DND-41 (cell line): ENCODE results near the gene ITGA1.

Experiments
- ATAC-seq: fragments of 200-7000 bp; cut with Tn5 transposase; 3 replicates; pipeline ENCODE4 v1.9.1; 2021; ENCODE audit warnings: low read depth; ENCODE audit not compliant: insufficient read depth
- DNase-seq: peaks from one replicate; pipeline ENCODE4 v3.0.0-alpha.2; 2020
- H2AFZ ChIP-seq: 2 replicates; pipeline ENCODE4 v1.6.0; 2012; ENCODE audit warnings: low read depth, low read length
- H3K27ac ChIP-seq: 2 replicates; pipeline ENCODE4 v1.5.1; 2012; ENCODE audit warnings: low read length, inconsistent platforms
- H3K27me3 ChIP-seq: fragments of 200-600 bp; sonication (generic); 2 replicates; pipeline ENCODE4 v1.6.0; 2012; ENCODE audit warnings: low read length, mild to moderate bottlenecking, inconsistent platforms; ENCODE audit not compliant: insufficient read depth, poor library complexity
- H3K36me3 ChIP-seq: 2 replicates; pipeline ENCODE4 v1.5.1; 2012; ENCODE audit warnings: low read length, inconsistent platforms; ENCODE audit not compliant: insufficient read depth
- H3K4me1 ChIP-seq: 2 replicates; pipeline ENCODE4 v1.5.1; 2012; ENCODE audit warnings: mild to moderate bottlenecking, low read length; ENCODE audit not compliant: insufficient read depth
- H3K4me2 ChIP-seq: 2 replicates; pipeline ENCODE4 v1.6.0; 2012; ENCODE audit warnings: mild to moderate bottlenecking, moderate library complexity, low read length, inconsistent platforms; ENCODE audit not compliant: insufficient read depth
- H3K4me3 ChIP-seq, 2 experiments: fragments of 200-600 bp in 1 of 2; shearing (Covaris generic) in 1 of 2; 2 replicates each; pipeline ENCODE4 v1.5.1; 2012 to 2016; ENCODE audit warnings: inconsistent platforms in 2 of 2, low read length in 2 of 2, mild to moderate bottlenecking in 2 of 2, low read depth in 1 of 2, moderate library complexity in 1 of 2
- H3K79me2 ChIP-seq: 2 replicates; pipeline ENCODE4 v1.6.0; 2012; ENCODE audit warnings: low read length, inconsistent platforms; ENCODE audit not compliant: insufficient read depth
- H3K9ac ChIP-seq: 2 replicates; pipeline ENCODE4 v1.6.0; 2012; ENCODE audit warnings: low read depth, mild to moderate bottlenecking, inconsistent platforms, low read length, moderate library complexity
- H3K9me3 ChIP-seq: 2 replicates; pipeline ENCODE4 v1.5.1; 2012; ENCODE audit warnings: low read length, moderate library complexity, mild to moderate bottlenecking, inconsistent platforms; ENCODE audit not compliant: insufficient read depth, severe bottlenecking
- H4K20me1 ChIP-seq: 2 replicates; pipeline ENCODE4 v1.6.0; 2012; ENCODE audit warnings: low read length; ENCODE audit not compliant: insufficient read depth
- EZH2 ChIP-seq: IDR thresholded peaks from 3 replicates; pipeline ENCODE4 v1.6.1; 2012; ENCODE audit warnings: borderline replicate concordance, low read depth, mild to moderate bottlenecking, moderate library complexity, low read length, inconsistent platforms; ENCODE audit not compliant: severe bottlenecking
- TF ChIP-seq, protein P1 (sequence below): IDR thresholded peaks from 2 replicates; pipeline ENCODE4 v1.5.1; 2012; ENCODE audit warnings: borderline replicate concordance, low read length, moderate library complexity, mild to moderate bottlenecking; ENCODE audit not compliant: poor library complexity, severe bottlenecking; ENCODE audit errors: extremely low read depth

The ITGA1 gene

DNA sequence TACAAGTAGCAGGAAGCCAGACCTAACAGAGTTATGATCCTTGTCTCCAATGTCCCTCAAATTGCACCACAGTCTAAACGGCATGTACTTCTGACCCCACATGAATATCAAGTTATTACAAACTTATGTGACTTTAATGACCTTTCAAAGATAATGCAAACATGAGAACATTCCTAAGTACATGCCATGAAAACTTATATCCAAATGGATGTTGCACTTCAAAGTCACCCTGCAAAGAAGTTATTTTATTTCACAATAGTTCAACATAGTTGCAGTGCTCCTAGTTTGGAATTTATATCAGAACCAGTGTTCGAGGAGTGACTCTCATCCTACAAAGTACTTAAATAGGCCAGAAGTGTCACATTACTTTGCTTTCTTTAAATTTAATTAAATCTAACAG lies 41.2 kb upstream of the ITGA1 start:
- Histone ChIP-seq H3K36me3 (no peaks in the 10 kb centered on the region), H3K27me3 (no peaks in the 10 kb centered on the region), H3K4me3 (no peak overlapping the region), H3K9me3 (no peaks in the 10 kb centered on the region), H3K9ac (no peak overlapping the region), H3K4me2 (no peak overlapping the region), H3K27ac (no peak overlapping the region), H4K20me1 (no peaks in the 10 kb centered on the region), H3K4me1 (peaks cover 35% of the 10 kb centered on the region), H2AFZ (no peak overlapping the region), H3K79me2 (no peaks in the 10 kb centered on the region)
- DNase-seq (no peak), ATAC-seq (no peak)
- no peak for TF ChIP-seq EZH2
- TF ChIP-seq, protein P1, sequence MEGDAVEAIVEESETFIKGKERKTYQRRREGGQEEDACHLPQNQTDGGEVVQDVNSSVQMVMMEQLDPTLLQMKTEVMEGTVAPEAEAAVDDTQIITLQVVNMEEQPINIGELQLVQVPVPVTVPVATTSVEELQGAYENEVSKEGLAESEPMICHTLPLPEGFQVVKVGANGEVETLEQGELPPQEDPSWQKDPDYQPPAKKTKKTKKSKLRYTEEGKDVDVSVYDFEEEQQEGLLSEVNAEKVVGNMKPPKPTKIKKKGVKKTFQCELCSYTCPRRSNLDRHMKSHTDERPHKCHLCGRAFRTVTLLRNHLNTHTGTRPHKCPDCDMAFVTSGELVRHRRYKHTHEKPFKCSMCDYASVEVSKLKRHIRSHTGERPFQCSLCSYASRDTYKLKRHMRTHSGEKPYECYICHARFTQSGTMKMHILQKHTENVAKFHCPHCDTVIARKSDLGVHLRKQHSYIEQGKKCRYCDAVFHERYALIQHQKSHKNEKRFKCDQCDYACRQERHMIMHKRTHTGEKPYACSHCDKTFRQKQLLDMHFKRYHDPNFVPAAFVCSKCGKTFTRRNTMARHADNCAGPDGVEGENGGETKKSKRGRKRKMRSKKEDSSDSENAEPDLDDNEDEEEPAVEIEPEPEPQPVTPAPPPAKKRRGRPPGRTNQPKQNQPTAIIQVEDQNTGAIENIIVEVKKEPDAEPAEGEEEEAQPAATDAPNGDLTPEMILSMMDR, result no peak

DNA sequence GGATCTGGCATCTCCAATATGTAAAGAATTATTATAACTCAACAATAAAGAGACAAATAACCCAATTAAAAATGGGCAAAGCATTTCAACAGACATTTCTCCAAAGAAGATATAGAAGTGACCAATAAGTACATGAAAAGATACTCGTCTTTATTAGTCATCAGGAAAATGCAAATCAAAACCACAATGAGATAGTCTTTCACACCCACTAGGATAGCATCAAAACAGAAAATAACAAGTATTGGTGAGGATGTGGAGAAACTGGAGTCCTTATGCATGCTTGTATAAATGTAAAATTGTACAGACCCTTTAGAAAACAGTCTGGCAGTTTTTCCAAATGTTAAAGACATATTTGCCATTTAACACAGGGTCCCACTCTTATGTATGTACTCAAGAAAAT lies 39.1 kb upstream of the ITGA1 start:
- Histone ChIP-seq H3K4me2 (no peak overlapping the region), H3K9me3 (no peaks in the 10 kb centered on the region), H2AFZ (no peak overlapping the region), H3K4me3 (no peak overlapping the region), H3K4me1 (peaks cover 15% of the 10 kb centered on the region), H3K79me2 (no peaks in the 10 kb centered on the region), H3K27ac (no peak overlapping the region), H3K36me3 (no peaks in the 10 kb centered on the region), H3K27me3 (no peaks in the 10 kb centered on the region), H3K9ac (no peak overlapping the region), H4K20me1 (no peaks in the 10 kb centered on the region)
- ATAC-seq (no peak), DNase-seq (no peak)
- no peak for TF ChIP-seq EZH2
- TF ChIP-seq, protein P1, result no peak

DNA sequence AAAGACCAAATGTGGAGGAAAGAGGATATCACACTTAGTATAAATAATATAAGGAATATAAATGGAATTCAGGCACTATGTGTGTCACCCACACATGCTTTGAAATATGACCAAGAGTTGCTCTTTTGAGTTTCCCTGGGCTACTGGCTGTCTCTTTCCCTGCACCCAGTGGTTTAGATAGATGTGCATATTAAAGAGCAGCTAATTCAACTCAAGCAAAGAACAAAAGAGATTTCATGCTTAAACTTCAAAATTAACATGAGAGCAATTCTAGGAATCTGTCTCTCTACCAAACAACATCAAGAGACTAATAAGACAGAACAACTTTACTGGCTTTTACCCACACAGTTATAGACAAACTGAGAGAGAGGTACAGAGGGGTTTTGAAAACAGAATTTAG lies 38.0 kb upstream of the ITGA1 start:
- H3K27ac ChIP-seq, result no peak overlapping the region
- ATAC-seq (no peak), DNase-seq (no peak)
- no peak for TF ChIP-seq EZH2
- TF ChIP-seq, protein P1, result no peak
- H3K27me3 ChIP-seq, result no peaks in the 10 kb centered on the region
- peaks cover 4% of the 10 kb centered on the region for H3K4me1 ChIP-seq
- H2AFZ ChIP-seq, result no peak overlapping the region
- H3K79me2 ChIP-seq, result no peaks in the 10 kb centered on the region
- no peaks in the 10 kb centered on the region for H3K9me3 ChIP-seq
- H4K20me1 ChIP-seq, result no peaks in the 10 kb centered on the region
- no peak overlapping the region for H3K4me2 ChIP-seq
- H3K9ac ChIP-seq, result no peak overlapping the region
- no peak overlapping the region for H3K4me3 ChIP-seq
- H3K36me3 ChIP-seq, result no peaks in the 10 kb centered on the region

- no peak overlapping the region for H3K9ac ChIP-seq
- no peak for ATAC-seq
- H3K27me3 ChIP-seq, result no peaks in the 10 kb centered on the region
- H3K4me1 ChIP-seq, result no peaks in the 10 kb centered on the region
- no peak overlapping the region for H3K27ac ChIP-seq
- H3K4me2 ChIP-seq, result no peak overlapping the region
- TF ChIP-seq, protein P1, result no peak
- no peak for TF ChIP-seq EZH2
- no peak overlapping the region for H3K4me3 ChIP-seq
- no peaks in the 10 kb centered on the region for H4K20me1 ChIP-seq
- no peaks in the 10 kb centered on the region for H3K79me2 ChIP-seq
- no peaks in the 10 kb centered on the region for H3K9me3 ChIP-seq
- DNase-seq, result no peak
- no peaks in the 10 kb centered on the region for H3K36me3 ChIP-seq
- H2AFZ ChIP-seq, result no peak overlapping the region
Measured at GRCh38 chr5:52751137-52751536, 36.6 kb upstream of the ITGA1 start.
